NCI-H226 (cell line): ENCODE results near the gene MAOA.
"Not testable (repeated sequence)": the region's sequence is repeated elsewhere in the genome, so short reads cannot be mapped to it uniquely, and the experiment has no call there.

ENCODE experiments used
- DNase-seq: peaks from one replicate; pipeline ENCODE4 v3.0.0-alpha.2; 2015

Gene MAOA

DNA sequence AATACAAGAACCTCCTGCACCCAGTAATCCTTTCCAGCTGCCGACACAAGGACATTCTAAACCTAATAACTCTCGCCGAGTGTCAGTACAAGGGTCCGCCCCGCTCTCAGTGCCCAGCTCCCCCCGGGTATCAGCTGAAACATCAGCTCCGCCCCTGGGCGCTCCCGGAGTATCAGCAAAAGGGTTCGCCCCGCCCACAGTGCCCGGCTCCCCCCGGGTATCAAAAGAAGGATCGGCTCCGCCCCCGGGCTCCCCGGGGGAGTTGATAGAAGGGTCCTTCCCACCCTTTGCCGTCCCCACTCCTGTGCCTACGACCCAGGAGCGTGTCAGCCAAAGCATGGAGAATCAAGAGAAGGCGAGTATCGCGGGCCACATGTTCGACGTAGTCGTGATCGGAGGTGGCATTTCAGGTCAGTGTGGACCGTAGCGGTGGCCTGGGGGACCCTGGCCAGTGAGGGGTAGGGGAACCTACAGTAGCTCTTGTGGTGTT is at the start of gene MAOA:
Gene MAOA (plus strand): TSS at position 295 of the 490 bp plus-strand sequence. CDS start 43 bp downstream, at position 338.
- DNase-seq = no peak

DNA sequence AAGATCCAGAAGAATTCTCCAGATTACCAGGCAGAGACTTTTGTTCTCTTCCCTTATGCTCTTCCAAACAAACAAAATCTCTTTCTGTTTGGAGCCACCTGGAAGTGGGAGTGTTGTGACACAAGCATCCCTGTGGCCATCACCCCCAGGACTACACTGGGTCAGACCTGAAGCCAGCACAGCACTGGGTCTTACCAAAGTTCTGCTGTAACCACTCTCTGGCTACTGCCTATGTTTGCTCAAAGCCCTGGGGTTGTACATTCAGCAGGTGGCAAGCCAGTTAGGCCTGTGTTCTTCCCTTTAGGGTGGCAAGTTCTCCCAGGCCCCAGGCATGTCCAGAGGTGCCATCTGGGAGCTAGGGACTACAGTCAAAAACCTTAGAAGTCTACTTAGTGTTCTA is 43.7 kb upstream of the MAOA start:
- no peak for DNase-seq

DNA sequence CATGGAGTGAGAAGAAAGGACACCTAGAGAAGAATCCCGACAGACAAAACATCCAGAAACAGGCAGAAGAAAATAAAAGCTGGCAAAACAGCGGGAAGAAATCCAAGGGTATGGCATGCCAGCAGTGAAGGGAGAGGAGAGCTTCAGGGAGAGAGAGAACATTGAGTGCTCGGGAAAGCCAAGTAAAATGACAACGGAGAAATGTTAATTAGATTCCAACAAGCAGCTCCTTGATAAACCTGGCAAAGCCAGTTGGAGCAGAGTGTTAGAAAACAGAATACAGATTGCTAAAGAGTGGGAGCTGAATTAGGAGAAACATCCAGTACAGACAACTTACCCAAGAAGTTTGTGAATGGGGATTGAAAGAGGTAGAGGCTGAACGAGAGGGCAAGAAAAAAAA is 40.4 kb upstream of the MAOA start:
- no peak for DNase-seq

DNA sequence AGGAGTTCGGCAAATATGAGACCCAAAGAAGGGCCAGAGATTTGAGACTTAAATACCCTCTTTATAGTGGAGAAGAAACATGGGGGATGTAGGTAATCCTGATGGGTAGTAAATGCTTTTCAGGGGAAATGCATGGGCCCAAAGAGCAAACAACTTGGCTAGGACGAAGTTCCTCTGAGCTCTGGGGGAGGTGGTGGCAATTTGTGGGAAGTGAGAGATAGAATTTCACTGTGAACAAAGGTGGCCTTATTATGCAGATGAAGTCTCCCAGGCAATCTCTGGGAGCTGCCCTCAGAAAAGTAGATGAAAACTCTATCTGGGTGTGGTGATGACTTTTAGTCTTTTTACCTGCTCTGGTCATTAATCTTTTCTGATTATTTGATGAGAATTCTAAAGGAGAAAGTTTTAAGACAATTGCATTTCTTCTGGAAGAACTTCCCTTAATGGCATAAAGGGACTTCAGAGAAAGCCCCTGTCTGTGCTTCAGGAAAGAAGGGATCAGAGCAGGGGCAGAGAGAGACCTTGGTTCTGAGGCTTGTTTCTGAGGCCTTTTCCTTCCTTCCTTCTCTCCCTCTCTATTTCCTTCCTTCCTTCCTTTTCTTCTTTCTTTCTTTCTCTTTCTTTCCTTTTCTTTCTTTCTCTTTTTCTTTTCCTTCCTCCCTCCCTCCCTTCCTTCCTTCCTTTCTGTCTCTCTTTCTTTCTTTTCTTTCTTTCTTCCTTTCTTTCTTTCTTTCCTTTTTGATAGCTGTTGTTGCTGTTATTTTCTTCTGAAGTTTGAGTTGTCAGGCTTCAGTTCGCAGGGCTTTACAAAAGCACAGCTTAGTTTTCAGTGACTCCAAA is 37.5 kb upstream of the MAOA start:
- DNase-seq = no peak

DNA sequence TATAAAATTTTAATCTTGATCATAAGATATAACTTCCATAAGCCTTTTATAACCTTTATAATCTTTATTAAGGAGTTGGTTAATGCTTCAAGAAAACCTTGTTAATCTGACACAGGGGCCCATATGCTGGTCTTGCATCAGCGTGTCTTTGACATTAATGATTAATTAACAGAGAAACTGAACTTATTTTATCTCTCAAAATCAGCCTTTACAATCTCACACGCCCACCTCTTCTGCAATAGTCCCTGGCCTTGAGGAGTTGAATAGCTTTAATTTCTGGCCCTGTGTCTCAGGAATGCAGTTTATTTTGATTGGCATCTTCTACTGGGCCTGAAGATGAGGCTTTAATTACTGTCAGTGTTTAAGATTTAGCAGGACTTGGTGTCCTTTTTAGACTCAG is 36.2 kb upstream of the MAOA start:
- not testable (repeated sequence) for DNase-seq

DNA sequence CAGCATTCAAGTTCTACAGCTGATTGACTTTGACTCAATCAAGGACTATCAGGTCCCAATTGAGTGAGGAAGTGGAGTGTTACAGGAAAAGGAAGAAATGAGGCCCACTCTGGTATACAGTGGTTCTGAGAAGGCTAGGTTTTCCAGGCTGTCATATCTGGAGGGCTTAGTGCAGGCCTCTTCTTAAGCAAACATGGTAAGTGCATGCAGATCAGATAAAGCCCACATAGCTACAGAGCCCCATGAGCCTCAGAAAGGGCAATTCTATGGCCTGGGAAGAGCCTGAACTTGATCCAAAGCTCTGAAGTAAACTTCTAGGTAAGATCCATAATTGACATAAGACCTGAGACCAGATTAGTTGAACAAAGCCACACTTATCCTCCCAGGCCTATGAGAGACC is 29.0 kb upstream of the MAOA start:
- DNase-seq = no peak

DNA sequence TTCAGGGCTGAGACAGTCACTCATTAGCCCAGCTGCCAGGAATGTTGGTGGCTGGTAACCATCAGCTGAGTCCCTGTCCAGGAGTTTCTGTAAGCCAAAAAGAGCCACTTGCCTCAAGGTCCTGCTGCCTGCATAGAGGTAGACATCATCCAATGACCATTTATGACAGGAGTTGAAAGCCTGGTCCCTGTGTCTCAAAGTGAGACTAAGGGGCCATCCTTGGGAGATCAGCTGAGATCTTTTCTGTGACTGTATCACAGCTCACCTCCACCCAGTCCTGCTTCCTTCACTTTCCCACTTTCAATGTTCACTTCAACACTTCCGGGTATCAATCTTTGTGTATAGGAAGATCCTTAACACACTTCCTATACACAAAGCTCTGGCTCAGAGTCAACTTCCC is 28.4 kb upstream of the MAOA start:
- DNase-seq = no peak

DNA sequence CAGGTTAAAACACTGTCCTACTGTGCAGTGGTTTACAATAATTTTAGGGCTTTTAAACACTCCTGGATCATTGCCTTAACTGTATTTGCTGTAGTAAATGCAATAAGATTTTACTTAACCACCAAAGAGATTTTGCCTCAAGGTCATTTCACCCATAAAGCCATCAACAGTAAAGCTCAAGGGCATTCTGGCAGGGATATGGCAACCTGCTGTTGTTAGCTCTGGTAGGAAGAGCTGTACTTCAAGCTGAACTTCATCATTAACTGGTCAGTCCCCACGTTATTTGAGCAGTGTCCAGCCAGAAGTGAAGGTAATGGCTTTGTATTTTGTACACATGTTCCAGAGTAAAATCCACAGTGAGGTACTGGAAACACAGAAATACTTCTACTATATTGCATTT is 26.9 kb upstream of the MAOA start:
- no peak for DNase-seq

DNA sequence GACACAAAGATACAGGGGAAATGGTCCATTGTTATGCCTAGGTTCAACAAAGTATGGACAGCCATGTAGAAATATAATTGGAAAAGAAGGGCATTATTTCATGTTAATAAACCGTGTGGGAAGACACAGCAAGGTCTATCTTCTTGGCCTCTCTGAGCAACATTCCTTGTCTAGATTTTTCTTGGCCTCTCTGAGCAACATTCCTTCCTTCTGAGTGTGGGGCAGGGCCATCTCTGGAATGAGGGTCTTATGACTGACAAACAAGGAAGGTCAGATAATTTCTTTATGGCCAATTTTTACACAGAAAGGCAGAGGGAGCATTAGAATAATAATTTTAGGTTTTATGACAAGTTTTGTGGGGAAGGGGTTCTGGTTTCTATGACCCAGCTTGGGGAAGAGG is 24.3 kb upstream of the MAOA start:
- DNase-seq = no peak

DNA sequence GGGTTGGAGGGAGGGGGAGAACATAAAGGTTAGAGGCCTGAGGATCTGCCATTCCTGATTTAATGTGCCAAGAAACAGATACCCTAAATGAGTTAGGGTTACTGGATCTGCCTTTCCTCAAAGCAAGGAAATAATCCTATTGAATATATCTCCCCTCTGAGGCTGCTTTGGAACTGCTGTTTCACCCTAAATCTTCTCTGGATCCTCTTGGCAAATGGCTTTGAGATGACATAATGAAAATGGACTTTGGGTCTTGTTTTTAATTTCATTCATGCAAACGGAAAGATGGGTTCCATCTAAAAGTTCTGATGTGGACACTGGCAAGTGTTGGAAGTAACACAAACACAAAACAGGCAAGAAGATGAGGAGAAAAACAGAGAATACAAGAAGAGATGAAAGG is 23.0 kb upstream of the MAOA start:
- DNase-seq = no peak

DNA sequence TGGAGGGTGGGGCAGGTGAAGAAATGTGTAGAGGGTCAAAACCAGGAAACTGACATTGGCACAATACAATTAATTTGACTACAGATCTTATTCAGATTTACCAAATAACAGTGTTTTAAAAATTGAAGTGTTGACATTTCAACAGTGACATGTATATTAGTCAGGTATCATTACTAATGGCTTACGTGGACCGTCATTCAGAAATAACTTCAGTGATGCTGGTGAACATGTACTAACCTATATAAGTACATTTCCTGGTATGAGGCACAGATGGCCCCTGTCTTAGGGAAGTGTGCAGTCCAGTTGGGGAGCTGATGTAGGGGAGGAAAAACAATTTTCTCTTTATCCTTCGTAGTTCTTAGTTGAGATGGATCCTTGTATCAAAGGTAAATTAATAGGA is 22.3 kb upstream of the MAOA start:
- DNase-seq = no peak

DNA sequence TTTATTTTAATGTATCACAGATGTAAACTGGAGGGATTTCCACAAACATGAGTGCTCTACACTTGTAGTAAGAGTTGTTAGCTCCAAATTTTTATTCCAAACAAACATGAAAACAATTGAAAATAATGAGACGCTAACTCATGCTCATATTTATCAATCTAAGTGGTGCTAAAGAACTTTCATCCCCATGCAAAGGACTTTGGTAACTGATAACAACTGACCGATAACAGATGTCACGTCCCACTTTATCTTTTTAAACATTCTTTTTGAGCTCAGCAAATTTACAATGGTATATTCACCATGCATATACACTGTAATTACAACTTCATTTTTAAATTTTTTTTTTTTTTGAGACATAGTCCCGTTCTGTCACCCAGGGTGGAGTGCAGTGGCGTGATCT is 15.6 kb upstream of the MAOA start:
- no peak for DNase-seq

DNA sequence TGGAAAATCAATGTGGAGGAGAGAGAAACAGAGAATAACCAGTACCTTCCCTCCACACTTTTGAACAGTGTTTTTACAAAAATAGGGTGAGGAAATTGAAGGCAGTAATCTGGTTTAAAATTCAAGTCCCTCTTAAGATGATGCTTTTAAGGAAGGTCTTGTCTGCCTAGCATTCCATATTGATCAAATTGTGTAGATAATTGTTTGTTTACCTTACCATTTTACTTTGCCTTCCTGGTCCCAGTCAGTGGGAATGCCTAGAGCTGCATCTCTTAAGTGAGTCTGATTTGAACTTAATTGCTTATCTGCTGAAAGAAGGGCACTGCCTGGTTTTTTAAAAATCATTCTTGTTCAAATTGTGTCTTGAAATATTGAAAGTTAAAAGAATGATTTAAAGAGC is 14.4 kb upstream of the MAOA start:
- no peak for DNase-seq

DNA sequence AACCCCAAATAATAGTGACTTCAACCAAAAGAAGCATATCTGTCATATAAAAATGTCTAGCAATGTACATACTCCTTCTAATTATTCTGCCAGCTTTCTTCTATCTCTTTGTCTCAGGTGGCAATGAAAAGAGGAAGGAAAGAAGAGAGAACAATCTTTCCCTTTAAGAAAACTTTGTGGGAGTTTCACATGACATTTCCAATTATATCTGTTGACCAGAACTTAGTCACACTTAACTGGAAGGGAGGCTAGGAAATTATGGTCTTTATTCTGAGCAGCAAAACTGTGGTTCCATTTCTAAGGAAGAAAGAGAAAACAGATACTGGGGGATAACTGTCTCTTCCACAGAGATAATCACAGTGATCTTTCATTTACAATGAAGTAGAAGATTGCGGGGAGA is 12.9 kb upstream of the MAOA start:
- DNase-seq = no peak

DNA sequence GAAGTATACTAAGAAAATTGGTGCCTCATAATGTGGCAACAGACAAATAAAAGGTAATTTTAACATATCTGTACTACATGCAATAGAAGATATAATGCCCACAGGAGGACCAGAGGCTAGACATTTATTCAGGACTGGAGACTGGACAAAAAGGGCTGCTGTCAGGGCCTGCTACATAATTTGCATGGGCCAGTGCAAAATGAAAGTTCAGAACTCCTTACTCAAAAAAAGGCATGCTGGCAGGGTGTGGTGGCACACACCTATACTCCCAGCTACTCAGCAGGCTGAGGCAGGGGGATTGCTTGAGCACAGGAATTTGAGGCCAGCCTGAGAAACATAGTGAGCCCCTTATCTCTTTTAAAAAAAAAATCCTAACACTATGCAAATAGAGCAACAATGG is 12.4 kb upstream of the MAOA start:
- DNase-seq = no peak

DNA sequence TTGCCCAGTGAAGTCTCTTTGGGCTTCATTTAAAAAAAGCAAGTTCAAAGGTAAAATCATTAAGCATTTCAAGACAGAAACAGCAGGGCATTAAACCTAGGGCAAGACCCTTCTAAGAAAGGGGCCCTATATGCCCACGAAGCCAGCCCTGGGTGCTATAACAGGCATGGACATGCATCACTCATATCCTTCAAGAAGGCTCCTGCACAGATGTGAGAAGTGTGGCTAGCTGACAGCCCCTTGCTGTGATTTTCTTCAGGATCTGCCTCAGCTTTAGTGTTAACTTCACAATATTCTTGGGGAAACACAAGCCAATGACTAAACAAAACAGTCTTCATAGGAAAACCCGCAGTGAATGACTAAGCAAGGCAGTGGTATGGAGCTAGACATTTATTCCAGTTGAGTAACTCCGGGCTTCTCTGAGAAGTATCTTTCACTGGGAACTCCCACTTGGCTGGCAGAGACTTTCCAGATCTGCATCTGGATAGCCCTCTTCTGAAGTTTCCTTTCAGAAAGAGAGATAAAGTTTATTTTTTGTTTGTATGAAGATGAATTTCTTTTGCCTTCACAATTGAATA is 11.9 kb upstream of the MAOA start:
- DNase-seq = peak; percentile 78

DNA sequence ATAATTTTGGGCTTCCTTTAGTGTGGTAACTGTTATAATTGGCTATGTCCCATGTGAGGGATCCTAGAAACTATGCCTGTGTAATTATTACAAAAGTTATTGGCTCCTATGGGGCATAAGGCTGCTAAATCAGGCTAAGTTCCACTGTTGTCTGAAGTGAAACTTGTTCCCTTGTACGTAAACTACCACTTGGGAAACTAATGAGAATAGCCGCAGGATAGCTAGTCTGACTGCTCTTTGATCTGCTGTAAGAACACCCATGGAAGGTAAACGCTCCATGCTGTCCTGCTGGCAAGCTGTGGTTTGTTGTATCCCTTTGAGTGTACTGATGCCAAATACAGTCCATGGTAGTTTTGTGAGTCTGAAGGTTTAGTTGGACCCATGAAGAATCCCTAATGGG is 9.3 kb upstream of the MAOA start:
- DNase-seq = no peak

DNA sequence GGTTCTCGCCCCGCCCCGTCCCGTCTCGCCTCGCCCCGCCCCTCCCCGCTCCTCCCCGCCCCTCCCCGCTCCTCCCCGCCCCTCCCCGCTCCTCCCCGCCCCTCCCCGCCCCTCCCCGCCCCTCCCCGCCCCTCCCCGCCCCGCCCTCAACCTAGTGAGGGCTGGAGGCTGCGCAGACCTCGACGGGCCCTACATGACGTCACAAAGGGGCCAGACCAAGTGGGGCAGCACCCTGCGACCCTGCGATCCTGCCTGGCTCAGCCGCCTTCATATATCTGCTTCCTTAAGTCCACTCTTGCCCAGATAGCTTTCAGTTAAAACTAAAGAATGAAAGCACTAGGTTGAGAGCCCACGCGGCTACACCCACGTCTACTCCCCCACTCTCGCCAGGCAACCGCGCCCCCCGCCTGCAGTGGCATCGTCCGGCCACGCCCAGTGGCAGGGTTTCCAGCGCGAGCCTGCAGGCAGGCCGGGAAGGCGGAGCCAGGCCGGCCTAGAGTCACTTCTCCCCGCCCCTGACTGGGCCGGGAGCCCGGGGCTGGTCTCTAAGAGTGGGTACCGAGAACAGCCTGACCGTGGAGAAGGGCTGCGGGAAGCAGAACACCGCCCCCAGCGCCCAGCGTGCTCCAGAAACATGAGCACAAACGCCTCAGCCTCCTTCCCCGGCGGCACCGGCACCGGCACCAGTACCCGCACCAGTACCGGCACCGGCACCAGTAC is 1.5 kb upstream of the MAOA start:
- DNase-seq = peak; percentile 80

DNA sequence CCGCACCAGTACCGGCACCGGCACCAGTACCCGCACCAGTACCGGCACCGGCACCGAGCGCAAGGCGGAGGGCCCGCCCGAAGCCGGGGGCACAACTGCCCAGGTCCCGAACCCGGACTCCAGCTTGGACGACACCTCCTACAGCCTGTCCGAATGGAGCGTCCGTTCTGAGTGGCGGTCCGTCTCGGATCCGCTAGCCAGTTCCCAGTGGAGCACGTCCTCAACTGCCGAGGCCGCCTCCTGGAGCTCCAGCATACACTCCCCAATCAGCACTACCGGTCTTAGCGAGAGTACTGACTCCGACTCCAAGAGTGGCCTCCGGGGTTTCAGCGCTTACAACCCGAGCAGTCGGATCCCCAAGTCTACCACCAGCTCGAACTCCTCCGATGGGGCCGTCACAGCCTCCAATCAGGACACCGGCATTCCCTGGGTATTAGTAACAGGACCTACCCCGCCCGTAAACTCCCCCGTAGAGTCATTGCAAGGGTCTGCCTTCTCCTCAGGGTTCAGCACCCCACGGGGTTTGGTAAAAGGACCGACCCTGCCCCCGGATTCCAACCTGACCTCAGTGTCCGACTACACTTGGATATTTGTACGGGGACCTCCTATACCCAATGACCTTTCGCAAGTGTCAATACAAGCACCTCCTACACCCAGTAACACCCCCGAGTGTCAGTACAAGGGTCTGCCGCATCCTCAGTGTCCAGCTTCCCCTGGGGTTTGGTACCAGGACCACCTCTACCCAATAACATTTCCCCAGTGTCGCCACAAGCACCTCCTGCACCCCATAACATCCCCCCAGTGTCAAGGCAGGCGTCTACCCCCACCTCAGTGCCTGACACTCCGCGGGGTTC is 721 bp upstream of the MAOA start:
- DNase-seq = no peak

DNA sequence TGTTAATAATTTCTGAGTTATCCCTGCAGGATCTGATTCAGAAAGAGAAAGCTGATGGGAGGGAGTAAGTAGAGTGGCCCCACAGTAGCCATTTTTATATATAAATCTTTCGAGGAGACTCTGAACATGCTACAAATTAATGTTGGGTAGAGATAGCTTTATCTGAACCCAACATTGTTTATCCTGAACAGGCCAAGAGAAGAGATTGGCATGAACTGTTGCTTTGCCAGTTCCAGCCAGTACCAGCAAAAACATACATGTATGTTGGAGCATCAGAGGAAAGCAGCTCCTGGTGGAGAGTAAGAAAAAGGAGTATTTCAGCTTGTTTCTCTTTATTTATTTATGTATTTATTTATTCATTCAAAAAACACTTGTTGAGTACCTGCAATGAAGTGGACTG is 1.6 kb downstream of the MAOA start:
- DNase-seq = no peak

DNA sequence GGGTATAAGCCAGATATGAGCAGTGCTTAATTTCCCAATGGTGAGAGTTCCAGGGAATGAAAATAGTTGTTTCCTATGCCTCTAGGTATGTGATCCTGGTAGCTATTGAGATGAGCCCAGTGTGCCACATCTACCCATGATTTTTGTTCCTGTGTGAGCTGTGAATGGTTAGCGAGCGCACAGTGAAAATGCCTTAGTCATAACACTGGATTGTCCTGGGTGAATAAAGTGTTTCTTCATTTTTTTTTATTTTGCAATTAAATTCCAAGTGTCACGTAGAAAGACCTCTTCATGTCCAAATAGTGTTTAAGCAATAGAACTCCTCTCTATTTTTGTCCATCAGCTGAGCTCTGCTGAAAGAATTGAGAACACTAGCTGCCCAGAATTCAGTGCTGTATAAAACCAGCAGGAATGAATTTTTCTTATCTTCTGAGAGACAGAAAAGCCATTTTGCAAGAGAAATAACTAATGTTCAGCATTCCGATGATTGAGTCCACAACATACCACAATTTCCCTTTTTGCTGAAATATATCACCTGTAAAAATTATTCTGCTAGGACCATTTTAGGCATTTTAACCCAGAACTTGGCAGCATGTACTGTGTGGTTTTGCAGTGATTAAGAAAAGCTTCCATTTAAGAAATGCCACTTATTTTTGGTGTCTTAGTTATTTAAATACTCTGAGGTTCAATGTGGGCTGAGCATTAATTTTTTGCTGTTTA is 5.6 kb downstream of the MAOA start:
- DNase-seq = no peak

DNA sequence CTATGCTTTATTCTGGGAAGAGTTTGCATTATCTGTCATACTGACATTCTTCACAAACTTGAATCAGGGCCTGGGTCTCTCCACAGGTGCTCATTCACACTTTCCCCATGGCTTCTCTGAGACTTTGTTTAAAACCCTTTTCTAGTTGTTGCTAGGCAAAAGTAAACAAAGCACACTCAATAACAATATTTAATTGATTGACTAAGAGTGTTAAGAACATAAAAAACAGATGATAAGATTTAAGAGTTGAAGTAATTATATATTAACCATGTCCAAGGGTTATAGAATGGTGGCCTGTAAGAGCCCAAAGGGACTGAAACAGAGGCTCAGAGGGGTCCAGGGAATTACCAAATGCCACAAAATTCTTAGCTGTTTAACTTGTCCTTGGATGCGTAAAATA is 7.1 kb downstream of the MAOA start:
- no peak for DNase-seq
